Body of pancreas (tissue), 4 donors: ENCODE data around the gene GCH1.

Experiments
- CTCF ChIP-seq, 7 experiments: fragments of 450-650 bp in 4 of 7; fragments of 200-600 bp in 3 of 7; sonication (generic) in 3 of 7; IDR thresholded peaks; one replicate each; pipeline ENCODE4 v1.5.1; 2016 to 2019; ENCODE audit warnings: antibody characterized with exemption in 7 of 7
- POLR2A ChIP-seq, 3 donors: fragments of 450-650 bp; IDR thresholded peaks; one replicate each; pipeline ENCODE4 v1.6.1; 2016; ENCODE audit warnings: antibody characterized with exemption in 3 of 3, mild to moderate bottlenecking in 2 of 3

GRCh38 chr14:54823757-54824549, 78.7 kb downstream of the GCH1 start:
- TF ChIP-seq CTCF (IDR thresholded peaks at IDR 0.05), result no peak
- TF ChIP-seq POLR2A (IDR thresholded peaks at IDR 0.05), result no peak
